RPMI7951 (cell line): ENCODE results near the gene RASSF9. TPM values are rescaled to one million over a fixed set of nuclear protein-coding genes. Genes with fewer than 3 reads are reported as not detected.

ENCODE experiments used
- DNase-seq: peaks from one replicate; pipeline ENCODE4 v3.0.0-alpha.2; 2012; ENCODE audit warnings: low read depth
- total RNA-seq: library from RNA; depleted of rRNA; stranded (reverse); fragments of >200 nt; shearing (Covaris generic); gene quantifications from 2 replicates; pipeline ENCODE4 v1.2.3, GENCODE V29; 2014; rRNA removed

The RASSF9 gene
- under 0.01 TPM in 1 of 2 replicates, not detected in the other for total RNA-seq

- peak; percentile 11 for DNase-seq
These were observed at the start of gene RASSF9 for GRCh38 chr12:85836197-85837090. TSS of gene RASSF9 (minus strand) at chr12:85836409. CDS start at chr12:85836201, 208 bp downstream.

GRCh38 chr12:85883763-85884162, 47.6 kb upstream of the RASSF9 start:
- no peak for DNase-seq

- no peak for DNase-seq
These were observed 41.2 kb upstream of the RASSF9 start for GRCh38 chr12:85877459-85877858.

- no peak for DNase-seq
These were observed 37.8 kb upstream of the RASSF9 start, which contains the start of gene NTS for GRCh38 chr12:85874031-85874461. TSS of gene NTS (plus strand) at chr12:85874295. CDS start at chr12:85874404, 109 bp downstream.

- peak; percentile 38 for DNase-seq
These were observed 36.4 kb upstream of the RASSF9 start for GRCh38 chr12:85872497-85873091.

GRCh38 chr12:85866986-85867776, 31.0 kb upstream of the RASSF9 start:
- peak; percentile 33 for DNase-seq

GRCh38 chr12:85865890-85866289, 29.7 kb upstream of the RASSF9 start:
- peak; percentile 27 for DNase-seq

GRCh38 chr12:85856966-85857365, 20.8 kb upstream of the RASSF9 start:
- no peak for DNase-seq

- no peak for DNase-seq
These were observed 19.1 kb upstream of the RASSF9 start for GRCh38 chr12:85855305-85855704.

- DNase-seq = no peak
These were observed 13.1 kb upstream of the RASSF9 start for GRCh38 chr12:85849344-85849743.

- DNase-seq = no peak
These were observed 7.5 kb upstream of the RASSF9 start for GRCh38 chr12:85843606-85844310.

- DNase-seq = no peak
These were observed 598 bp downstream of the RASSF9 start for GRCh38 chr12:85835426-85836196.

- DNase-seq = no peak
These were observed 1.8 kb downstream of the RASSF9 start for GRCh38 chr12:85834378-85834777.

- no peak for DNase-seq
These were observed 2.6 kb downstream of the RASSF9 start for GRCh38 chr12:85833579-85833978.

- no peak for DNase-seq
These were observed 4.8 kb downstream of the RASSF9 start for GRCh38 chr12:85831327-85831990.

- DNase-seq = no peak
These were observed 6.8 kb downstream of the RASSF9 start for GRCh38 chr12:85829391-85829790.

GRCh38 chr12:85828576-85828975, 7.6 kb downstream of the RASSF9 start:
- no peak for DNase-seq

- DNase-seq = no peak
These were observed 10.5 kb downstream of the RASSF9 start for GRCh38 chr12:85825746-85826145.

- DNase-seq = no peak
These were observed 12.6 kb downstream of the RASSF9 start for GRCh38 chr12:85823436-85824180.
